Fibroblast of lung (primary cell): ENCODE measurements around the gene DIAPH3. TPM values are rescaled to one million over a fixed set of nuclear protein-coding genes. Genes with fewer than 3 reads are reported as not detected.
A peak's percentile ranks its signal among the peaks of the same experiment; 100 is the strongest.

ENCODE experiments used
- DNase-seq, 2 donors: peaks; one replicate each; pipeline versions ENCODE4 v3.0.0 to v3.0.0-alpha.2; 2010; ENCODE audit warnings: low read depth in 2 of 2
- H2AFZ ChIP-seq: 2 replicates; pipeline ENCODE4 v1.5.1; 2012; ENCODE audit warnings: low read length, control low read depth, inconsistent platforms
- H3K27ac ChIP-seq: 2 replicates; pipeline ENCODE4 v1.5.1; 2011; ENCODE audit warnings: low read length, control low read depth; ENCODE audit not compliant: insufficient read depth
- H3K27me3 ChIP-seq: 2 replicates; pipeline ENCODE4 v1.5.1; 2011; ENCODE audit warnings: mild to moderate bottlenecking, low read length; ENCODE audit not compliant: control insufficient read depth, insufficient read depth
- H3K36me3 ChIP-seq: 2 replicates; pipeline ENCODE4 v1.5.1; 2011; ENCODE audit warnings: low read length; ENCODE audit not compliant: control insufficient read depth, insufficient read depth
- H3K4me1 ChIP-seq: 2 replicates; pipeline ENCODE4 v1.5.1; 2011; ENCODE audit warnings: low read length; ENCODE audit not compliant: control insufficient read depth, insufficient read depth; ENCODE audit errors: extremely low read depth
- H3K4me2 ChIP-seq: 2 replicates; pipeline ENCODE4 v1.5.1; 2011; ENCODE audit warnings: low read length, control low read depth; ENCODE audit not compliant: insufficient read depth; ENCODE audit errors: extremely low read depth
- H3K4me3 ChIP-seq, 4 experiments: fragments of 200-600 bp in 1 of 4; sonication (generic) in 1 of 4; replicated peaks in 1 of 4; 2 replicates each; pipeline ENCODE4 v1.5.1; 2011 to 2016; ENCODE audit warnings: low read length in 4 of 4, low read depth in 3 of 4, mild to moderate bottlenecking in 3 of 4, control low read depth in 2 of 4, inconsistent platforms in 1 of 4, mixed read lengths in 1 of 4; ENCODE audit not compliant: insufficient read depth in 1 of 4; ENCODE audit errors: control extremely low read depth in 1 of 4
- H3K79me2 ChIP-seq: 2 replicates; pipeline ENCODE4 v1.5.1; 2012; ENCODE audit warnings: mild to moderate bottlenecking, low read length, inconsistent platforms; ENCODE audit not compliant: control insufficient read depth, insufficient read depth
- H3K9ac ChIP-seq: 2 replicates; pipeline ENCODE4 v1.5.1; 2011; ENCODE audit warnings: mild to moderate bottlenecking, low read length, control low read depth; ENCODE audit not compliant: insufficient read depth
- H3K9me3 ChIP-seq: 2 replicates; pipeline ENCODE4 v1.5.1; 2012; ENCODE audit warnings: low read depth, low read length; ENCODE audit not compliant: control insufficient read depth, insufficient read depth
- H4K20me1 ChIP-seq: 2 replicates; pipeline ENCODE4 v1.5.1; 2011; ENCODE audit warnings: low read length; ENCODE audit not compliant: control insufficient read depth, insufficient read depth; ENCODE audit errors: extremely low read depth
- CTCF ChIP-seq, 2 donors: IDR thresholded peaks in 1 of 2; conservative IDR thresholded peaks in 1 of 2; 1 replicate in 1 of 2; 2 replicates in 1 of 2; pipeline ENCODE4 v1.5.1; 2011 to 2012; ENCODE audit warnings: low read length in 2 of 2, control low read depth in 1 of 2, inconsistent platforms in 1 of 2, low read depth in 1 of 2, mild to moderate bottlenecking in 1 of 2
- EZH2 ChIP-seq: IDR thresholded peaks from 2 replicates; pipeline ENCODE4 v1.5.1; 2012; ENCODE audit warnings: low read length, control low read depth, mild to moderate bottlenecking; ENCODE audit errors: missing control alignments
- polyA plus RNA-seq, 2 donors: library from polyadenylated mRNA; depleted of rRNA in 1 of 2; stranded (reverse) in 1 of 2; unstranded in 1 of 2; fragments of >200 nt; gene quantifications; 2 replicates each; pipeline ENCODE4 v1.2.1, GENCODE V29; 2011 to 2012; ENCODE audit warnings: missing spikeins in 1 of 2
- total RNA-seq: library from RNA; depleted of rRNA; stranded (reverse); fragments of >200 nt; gene quantifications from 2 replicates; pipeline ENCODE4 v1.2.1, GENCODE V29; 2014

The DIAPH3 gene
- total and polyA plus RNA-seq, 2 donors (not counting 1 experiment from before 2014, with no cell fraction given) = 5.9 to 10.9 TPM

GRCh38 chr13:60026286-60026685 lies 137.4 kb downstream of the DIAPH3 start:
- Histone ChIP-seq H3K9me3 (no peaks in the 10 kb centered on the region), H3K4me1 (no peaks in the 10 kb centered on the region), H3K9ac (no peak overlapping the region), H4K20me1 (no peaks in the 10 kb centered on the region), H3K27ac (no peak overlapping the region), H2AFZ (no peak overlapping the region), H3K4me2 (no peak overlapping the region), H3K27me3 (no peaks in the 10 kb centered on the region), H3K4me3 (no peak overlapping the region), H3K79me2 (no peaks in the 10 kb centered on the region), H3K36me3 (no peaks in the 10 kb centered on the region)
- DNase-seq = no peak
- no peak for TF ChIP-seq EZH2

DNA sequence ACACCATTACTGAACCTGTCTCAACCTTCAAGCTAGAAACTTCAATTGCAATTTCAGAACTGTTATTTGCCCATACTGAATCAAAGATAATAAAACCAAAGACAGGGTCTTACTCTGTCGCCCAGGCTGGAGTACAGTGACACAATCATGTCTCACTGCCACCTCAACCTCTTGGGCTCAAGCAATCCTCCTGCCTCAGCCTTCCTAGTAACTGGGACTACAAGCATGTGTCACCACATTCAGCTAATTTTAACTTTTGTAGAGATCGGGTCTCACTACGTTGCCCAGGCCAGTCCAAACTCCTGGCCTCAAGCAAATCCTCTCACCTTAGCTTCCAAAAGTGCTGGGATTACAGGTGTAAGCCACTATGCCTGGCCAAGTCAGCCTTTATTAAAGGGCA lies 143.4 kb downstream of the DIAPH3 start:
- Histone ChIP-seq H3K4me2 (no peak overlapping the region), H3K27me3 (no peaks in the 10 kb centered on the region), H2AFZ (no peak overlapping the region), H3K4me1 (no peaks in the 10 kb centered on the region), H3K27ac (no peak overlapping the region), H3K9me3 (no peaks in the 10 kb centered on the region), H3K36me3 (no peaks in the 10 kb centered on the region), H3K79me2 (no peaks in the 10 kb centered on the region), H3K9ac (no peak overlapping the region), H3K4me3 (no peak overlapping the region), H4K20me1 (no peaks in the 10 kb centered on the region)
- DNase-seq = no peak
- TF ChIP-seq CTCF (conservative IDR thresholded peaks at IDR 0.05 in 1 of 2, IDR thresholded peaks at IDR 0.05 in 1 of 2; ENCODE audit: low read depth in 1 of 2, low read length in 2 of 2) (no peak), EZH2 (no peak)

DNA sequence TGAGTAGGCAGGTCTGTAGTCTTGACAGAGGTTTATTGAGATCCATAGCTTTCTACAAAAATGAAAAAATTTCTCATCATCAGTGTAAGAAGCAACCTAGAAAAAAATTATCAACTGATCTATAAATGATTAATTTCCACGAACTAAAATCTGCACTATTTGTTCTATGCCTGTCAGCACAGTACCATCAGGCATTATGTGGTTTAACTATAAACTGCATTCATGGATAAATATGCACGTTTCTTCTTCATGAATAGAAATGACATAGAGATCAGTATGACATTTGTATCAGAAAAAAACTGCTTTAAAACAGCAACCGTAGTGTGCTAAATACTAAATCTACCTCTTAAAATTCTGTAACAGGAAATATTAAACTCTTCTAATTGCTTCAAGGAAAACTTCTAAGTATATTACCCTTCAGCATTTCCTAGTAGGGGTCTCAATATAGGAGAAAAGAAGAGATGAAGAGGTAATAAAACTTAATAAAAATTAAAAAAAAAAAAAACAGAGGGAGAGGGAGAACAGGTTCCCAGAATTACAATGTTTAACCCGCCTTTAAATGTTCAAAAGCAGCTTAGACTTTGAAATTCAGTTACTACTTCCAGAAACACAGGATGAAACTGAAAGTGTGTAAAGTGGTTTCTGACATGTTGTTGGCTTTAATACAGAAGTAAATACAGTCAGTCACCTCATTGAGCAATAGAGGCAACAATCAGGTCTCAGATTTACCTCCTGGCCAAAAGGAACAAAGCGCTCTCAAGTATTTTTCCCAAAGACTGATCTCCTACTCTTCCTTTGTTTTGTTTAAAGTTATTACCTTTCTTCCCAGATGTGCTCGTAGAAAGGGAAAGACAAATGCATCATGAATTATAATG lies 144.4 kb downstream of the DIAPH3 start:
- Histone ChIP-seq H3K27me3 (no peaks in the 10 kb centered on the region), H3K4me2 (no peak overlapping the region), H3K9ac (no peak overlapping the region), H2AFZ (peak overlapping the region; percentile 20), H3K4me3 (peak overlapping the region in 2 of 4 experiments; percentile 22 to 38), H3K4me1 (no peaks in the 10 kb centered on the region), H3K36me3 (no peaks in the 10 kb centered on the region), H3K27ac (no peak overlapping the region), H3K9me3 (no peaks in the 10 kb centered on the region), H4K20me1 (no peaks in the 10 kb centered on the region), H3K79me2 (no peaks in the 10 kb centered on the region)
- peak; percentile 8 to 77 for DNase-seq
- TF ChIP-seq EZH2 (no peak), CTCF (conservative IDR thresholded peaks at IDR 0.05 in 1 of 2, IDR thresholded peaks at IDR 0.05 in 1 of 2; ENCODE audit: low read depth in 1 of 2, low read length in 2 of 2) (no peak)
